Stimulated activated naive CD4-positive, alpha-beta T cell treated with Interleukin-2 at 50 U/mL for 16 hours (primary cell): ENCODE data around the gene ALDOA.
A peak's percentile ranks its signal among the peaks of the same experiment; 100 is the strongest.

Experiments
- DNase-seq: peaks from one replicate; lab custom pipeline; 2025; lab: John Stamatoyannopoulos, UW

Gene ALDOA

DNA sequence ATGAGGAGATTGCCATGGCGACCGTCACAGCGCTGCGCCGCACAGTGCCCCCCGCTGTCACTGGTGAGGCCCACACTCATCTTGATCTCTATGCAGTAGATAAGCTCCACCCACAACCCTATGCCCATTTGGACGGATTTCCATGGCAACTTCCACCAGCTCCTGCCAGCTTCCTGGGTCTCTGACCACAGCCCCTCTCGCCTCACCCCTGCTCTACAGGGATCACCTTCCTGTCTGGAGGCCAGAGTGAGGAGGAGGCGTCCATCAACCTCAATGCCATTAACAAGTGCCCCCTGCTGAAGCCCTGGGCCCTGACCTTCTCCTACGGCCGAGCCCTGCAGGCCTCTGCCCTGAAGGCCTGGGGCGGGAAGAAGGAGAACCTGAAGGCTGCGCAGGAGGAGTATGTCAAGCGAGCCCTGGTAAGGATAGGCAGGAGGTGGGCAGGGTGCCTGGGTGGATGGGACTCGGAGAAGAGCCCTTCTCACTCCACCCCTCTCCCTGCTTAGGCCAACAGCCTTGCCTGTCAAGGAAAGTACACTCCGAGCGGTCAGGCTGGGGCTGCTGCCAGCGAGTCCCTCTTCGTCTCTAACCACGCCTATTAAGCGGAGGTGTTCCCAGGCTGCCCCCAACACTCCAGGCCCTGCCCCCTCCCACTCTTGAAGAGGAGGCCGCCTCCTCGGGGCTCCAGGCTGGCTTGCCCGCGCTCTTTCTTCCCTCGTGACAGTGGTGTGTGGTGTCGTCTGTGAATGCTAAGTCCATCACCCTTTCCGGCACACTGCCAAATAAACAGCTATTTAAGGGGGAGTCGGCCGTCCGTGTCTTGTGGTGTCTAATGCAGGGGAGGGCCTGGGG is 4.3 kb downstream of the ALDOA start:
- DNase-seq, result no peak

DNA sequence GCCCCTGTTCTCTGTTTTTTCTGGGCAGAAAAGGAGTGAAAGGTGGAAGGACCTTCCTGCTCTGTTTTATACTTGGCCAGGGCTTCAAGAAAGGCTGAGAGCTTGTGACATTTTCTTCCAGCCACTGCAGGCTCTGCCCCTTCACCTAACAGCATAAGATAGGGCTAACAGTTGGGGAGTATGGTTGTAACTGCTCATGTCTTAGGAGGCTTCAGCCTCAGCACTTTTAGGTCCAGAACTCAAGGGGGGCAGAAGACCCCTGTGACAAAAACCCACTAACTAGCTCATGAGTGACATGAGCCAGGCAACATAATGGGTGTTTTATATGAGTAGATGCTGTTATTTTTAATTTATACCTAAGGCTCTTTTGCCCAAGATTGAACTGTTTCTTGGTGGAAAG is 4.9 kb downstream of the ALDOA start:
- DNase-seq, result no peak

DNA sequence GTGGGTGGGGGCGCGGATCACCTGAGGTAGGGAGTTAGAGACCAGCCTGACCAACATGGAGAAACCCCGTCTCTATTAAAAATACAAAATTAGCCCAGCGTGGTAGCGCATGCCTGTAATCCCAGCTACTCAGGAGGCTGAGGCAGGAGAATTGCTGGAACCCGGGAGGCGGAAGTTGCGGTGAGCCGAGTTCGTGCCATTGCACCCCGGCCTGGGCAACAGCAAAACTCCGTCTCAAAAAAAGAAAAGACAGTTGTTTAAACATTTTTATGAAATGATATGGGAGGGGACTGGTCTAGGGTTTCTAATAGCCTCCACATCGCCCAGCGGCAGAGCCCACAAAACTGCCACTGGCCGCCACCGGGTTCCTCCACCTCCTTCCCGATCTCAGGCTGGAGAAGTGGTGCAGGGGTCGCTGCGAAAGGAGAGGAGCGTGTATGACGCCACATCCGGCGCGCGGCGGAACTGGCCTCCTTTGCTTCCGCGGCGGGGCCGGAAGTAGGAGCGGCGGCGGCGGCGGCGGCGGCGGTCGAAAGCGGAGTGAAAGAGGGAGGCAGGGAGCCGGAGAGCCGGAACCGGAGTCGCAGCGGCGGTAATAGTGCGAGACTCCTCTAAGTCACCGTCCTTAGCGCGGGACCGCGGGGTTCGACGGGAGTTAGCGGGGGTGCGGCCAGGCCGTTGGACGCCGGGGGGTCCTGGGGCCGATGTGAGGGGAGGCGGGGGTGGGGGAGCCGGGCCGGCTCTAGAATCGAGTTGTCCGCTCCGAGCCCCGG is 10.1 kb downstream of the ALDOA start, which contains the start of gene PPP4C:
PPP4C (plus strand) TSS at position 492 of the 773 bp plus-strand sequence. CDS start 384 bp downstream, outside the sequence.
- DNase-seq, result peak; percentile 86

DNA sequence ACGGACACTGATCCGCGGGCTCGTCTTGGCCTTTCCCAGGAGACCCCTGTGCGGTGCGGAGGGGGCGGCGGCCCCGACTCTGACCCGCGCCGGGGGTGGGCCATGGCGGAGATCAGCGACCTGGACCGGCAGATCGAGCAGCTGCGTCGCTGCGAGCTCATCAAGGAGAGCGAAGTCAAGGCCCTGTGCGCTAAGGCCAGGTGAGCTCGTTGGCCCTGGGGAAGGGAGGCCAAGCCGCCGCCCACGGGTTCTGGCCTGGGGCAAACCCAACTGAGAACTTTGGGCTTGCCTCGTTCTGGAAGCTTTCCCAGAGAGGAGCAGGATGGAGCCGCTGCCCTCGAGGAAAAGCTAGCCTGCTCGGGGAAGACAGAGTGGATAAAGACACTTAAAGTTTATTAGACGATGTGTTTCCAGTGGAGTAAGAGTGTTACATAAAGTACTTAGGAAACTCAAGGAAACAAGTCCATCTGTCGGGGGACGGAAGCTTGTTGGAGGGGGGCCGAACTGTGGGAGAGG is 10.8 kb downstream of the ALDOA start:
- no peak for DNase-seq

DNA sequence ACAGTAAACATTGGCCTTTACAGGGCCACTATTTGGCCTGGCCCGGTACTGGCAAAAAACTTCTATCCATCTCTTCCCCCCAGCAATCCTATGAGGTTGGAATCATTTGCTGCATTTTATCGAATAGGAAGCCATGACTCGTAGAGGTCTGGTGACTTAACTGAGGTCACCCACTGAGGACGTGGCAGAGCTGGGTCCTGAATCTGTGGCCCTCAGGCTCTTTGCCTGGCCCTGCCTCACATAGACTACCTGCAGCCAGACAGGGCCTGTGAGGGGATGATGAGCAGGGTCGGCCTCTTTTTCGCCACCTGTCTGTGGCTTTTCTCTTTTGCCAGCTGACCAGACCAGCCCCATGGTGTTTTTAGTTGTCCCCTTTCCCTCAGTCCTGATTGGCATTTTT is 12.1 kb downstream of the ALDOA start:
- no peak for DNase-seq

DNA sequence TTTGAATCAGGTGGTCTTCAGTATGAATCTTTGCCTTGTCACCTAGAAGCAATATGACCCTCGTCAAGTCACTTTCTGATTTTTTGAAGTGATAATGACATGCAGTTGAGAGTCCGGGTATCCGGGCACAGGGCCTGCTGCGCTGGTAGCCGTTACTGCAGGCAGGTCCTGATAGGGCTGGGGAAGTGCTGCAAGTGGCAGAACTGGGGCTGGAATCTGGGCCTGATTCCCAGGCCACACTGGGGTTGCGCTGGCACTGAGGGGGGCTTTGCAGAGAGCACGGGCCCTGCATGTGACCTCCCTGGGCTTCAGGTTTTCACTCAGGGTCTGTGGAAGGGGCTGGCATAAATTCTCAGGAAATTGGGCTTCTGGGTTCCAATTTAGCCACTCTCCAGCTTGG is 13.2 kb downstream of the ALDOA start:
- DNase-seq, result no peak

DNA sequence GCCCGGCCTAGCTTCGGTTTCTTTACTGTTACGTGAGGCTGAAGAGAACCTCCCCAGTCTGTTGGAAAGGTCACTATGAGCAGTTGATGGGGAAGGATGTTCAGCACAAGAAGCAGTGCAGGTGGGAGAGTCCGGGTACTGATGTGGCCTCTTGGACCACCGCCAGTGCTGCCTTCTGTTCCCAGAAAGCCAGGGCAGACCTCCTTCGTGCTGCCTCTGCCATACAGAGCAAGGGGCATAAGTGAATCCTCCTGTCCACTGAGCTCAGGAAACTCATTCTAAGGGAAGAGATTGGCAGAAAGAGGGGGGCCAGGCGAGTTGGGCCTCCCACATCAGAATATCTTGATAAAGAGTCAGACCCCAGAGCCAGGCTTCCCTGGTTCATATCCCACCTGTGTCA is 13.9 kb downstream of the ALDOA start:
- DNase-seq, result no peak

DNA sequence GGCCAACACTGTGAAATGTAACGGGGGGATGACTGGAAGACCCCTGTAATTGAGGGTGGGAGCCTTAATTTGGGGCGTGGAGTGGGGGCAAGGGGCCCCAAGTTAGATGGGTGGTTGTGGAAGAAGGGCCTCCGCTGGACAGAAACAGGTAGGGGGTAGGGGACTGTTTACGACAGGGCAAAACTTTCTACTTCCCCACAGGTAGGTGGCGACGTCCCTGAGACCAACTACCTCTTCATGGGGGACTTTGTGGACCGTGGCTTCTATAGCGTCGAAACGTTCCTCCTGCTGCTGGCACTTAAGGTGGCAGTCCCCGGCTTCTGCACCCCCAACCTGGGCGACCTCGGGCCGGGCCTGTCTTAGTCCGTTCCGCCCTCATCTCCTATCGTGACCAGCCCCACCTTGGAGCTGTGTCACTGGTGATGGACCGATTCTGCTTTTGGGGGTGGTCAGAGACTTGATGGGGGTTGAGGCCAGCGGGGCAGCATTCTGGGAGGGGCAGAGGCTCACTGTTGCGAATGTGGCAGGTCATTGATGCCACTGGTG is 17.1 kb downstream of the ALDOA start:
- DNase-seq, result no peak

DNA sequence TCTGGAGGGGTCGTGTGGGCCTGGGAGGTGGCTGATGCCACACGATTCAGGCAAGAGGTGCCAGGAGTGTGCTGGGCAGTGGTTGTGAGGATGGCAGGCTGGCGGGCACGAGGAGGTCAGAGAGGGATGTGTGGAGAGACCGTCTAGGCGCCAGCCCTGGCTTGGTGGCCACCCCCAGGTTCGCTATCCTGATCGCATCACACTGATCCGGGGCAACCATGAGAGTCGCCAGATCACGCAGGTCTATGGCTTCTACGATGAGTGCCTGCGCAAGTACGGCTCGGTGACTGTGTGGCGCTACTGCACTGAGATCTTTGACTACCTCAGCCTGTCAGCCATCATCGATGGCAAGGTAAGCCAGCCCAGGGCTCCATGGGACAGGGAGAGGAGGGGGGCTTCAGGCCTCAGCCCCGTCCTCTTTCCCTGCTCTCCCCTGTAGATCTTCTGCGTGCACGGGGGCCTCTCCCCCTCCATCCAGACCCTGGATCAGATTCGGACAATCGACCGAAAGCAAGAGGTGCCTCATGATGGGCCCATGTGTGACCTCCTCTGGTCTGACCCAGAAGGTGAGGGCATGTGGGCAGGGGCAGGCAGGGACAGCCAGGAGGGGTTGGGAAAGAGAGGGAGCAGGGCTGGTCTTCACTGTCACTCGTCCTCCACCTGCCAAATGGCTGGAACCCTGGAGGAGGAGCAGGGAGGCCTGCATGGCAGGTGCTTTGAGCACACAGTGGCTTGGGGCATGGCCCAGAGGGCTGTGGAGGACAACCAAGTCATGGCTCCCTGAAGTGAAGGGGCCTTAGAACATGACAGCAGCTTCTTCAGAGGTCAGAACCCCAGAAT is 17.9 kb downstream of the ALDOA start:
- no peak for DNase-seq

DNA sequence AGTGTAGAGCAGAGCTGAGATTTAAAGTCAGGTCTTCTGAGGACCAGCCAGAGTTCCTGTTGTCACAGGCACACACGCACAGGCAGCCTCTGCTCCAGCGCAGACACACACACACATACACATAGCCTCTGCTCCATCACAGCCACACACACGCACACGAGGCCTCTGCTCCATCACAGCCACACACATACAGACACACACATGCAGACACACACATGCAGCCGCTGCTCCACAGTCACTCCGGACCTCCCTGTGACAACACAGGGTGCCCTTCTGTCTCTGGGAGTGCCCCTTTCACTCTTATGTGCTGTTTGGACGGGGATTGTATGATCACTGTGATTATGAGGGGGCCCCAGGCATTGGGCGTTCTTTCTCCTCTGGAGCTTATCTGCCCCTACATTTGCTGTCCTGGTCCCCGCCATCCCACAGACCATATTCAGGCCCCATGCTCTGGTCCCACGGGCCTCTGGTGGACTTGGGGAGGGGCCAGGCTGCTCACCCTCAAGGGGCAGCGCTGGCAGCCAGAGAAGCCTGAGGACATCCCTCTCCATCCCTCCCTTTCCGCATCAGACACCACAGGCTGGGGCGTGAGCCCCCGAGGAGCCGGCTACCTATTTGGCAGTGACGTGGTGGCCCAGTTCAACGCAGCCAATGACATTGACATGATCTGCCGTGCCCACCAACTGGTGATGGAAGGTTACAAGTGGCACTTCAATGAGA is 18.7 kb downstream of the ALDOA start:
- no peak for DNase-seq

DNA sequence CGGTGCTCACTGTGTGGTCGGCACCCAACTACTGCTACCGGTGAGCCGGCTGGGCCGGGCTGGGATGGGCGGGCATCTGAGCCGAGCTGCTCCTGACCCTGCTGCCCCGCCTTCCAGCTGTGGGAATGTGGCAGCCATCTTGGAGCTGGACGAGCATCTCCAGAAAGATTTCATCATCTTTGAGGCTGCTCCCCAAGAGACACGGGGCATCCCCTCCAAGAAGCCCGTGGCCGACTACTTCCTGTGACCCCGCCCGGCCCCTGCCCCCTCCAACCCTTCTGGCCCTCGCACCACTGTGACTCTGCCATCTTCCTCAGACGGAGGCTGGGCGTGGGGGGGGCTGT is 19.2 kb downstream of the ALDOA start:
- DNase-seq, result no peak

DNA sequence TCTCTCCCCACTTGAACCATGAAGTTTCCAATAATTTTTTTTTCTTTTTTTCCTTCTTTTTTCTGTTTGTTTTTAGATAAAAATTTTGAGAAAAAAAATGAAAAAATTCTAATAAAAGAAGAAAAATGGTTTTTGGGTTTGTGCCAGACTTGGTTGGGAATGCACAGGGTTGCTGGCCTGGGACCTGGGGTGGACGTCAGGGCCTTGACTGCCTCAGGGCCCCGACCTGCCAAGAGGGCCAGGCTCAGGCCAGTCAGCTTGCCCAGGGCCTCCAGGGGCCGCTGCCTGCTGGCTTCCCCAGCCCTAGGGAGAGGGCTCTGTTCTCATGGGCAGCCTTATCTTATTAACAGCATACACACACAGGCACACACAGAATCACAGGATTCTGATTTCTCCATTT is 19.7 kb downstream of the ALDOA start:
- no peak for DNase-seq

DNA sequence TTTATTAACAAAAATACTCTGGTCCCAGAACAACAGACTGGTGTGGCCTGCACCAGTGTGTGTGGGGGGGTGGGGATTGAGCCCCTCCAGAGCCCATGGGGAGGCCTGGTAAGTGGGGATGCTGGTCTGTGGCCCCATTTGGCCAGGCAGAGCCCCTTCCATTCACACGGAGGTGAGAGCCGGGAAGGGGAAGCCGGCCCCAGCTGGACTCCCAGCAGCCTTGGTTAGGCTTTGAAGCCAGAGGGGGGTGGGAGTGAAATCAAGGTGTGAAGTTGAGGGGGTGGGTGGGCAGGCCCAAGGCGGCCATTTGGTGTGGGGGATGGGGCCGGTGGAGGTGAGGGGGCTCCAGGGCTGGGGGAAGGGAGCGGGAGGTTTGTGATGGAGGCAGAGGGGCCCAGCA is 20.3 kb downstream of the ALDOA start:
- DNase-seq, result no peak

DNA sequence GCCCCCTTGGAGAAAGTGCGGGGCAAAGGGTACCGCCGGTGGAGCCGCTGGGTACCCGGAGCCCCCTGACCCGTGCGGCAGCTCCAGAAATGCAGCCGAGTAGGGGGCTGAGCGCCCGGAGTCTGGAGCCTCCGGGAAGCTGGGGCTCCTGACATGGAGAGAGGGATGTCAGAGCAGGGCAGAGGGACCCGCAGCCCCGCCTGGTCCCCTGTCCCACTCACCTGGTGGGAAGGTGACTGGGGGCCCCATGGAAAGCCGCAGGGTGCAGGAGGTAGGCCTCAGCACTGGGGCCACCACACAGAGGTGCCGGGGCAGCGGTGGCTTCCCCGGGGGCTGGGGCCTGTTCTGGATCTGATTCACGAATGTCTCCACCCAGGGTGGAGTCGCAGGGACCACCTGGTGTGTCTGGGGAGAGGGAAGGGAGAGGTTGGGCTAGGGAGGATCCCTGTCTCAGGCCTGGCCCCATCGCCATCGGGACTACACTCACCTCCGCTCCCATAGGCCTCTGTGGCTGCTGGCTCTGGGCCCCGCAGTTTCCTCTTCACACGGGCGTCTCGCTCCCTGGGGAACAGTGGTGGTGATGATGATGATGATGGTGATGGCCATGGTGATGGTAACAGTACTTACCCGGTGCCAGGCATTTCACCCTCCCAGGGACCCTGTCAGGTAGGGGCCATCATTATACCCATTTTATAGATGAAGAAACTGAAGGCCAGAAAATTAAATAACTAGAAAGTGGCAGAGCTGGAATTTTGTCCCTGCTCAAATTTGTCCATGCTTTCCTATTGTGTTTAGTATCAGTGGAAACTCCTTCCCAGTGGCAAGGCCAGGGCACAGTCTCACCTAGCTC is 21.0 kb downstream of the ALDOA start:
- no peak for DNase-seq

DNA sequence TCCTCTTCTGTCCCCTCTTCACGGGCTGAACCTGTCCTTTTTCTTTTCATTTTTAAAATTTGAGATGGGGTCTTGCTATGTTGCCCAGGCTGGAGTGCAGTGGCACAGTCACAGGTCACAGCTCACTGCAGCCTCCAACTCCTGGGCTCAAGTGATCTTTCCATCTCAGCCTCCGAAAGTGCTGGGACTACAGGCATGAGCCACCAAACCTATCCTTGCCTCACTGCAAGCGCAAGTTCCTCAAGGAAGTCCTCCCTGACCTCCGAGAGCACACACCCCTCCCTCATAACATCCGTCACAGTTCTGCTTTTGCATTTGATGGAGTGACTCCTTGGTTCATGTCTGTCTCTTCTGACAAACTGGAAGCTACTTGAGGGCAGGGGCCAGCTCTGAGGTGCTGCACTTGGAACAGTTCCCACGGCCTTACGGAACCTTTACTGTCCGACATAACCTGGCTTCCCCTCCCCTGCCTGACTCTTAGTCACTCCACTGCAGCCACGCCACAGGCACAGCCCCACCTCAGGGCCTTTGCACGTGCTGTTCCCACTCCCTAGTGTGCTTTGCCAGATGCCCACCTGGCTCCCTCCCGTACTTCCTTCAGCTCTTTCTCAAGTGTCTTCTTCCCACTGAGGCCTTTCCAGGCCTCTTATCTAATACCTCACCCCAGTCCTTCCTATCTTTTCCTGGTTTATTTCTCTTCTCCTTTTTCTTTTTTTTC is 21.8 kb downstream of the ALDOA start:
- no peak for DNase-seq

DNA sequence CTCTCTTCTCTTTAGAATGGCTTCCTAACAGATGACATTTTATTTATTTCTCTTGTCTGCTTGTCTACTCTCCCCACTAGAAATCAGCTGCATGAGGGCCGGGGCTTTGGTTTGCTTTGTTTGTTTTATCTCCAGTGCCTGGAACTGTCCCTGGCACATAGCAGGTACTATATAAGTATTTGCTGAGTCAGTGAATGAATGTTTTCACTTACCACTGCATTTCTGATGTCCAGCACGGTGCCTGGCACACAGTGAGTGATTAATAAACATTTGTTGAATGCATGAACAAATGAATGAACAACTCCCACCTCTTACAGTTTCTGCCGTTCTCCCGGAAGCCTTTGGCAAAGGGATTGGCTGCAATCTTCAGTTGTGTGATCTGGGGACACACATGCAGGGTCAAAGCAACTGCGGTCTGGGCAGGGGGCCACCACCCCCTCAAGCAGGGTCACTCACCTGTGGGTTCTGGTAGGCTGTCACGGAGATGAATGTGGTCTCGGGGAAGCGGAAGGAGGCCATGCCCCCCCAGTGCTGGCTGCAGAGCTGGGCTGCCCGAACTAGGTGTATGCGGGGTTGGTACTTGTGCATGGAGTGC is 22.8 kb downstream of the ALDOA start:
- DNase-seq, result no peak

DNA sequence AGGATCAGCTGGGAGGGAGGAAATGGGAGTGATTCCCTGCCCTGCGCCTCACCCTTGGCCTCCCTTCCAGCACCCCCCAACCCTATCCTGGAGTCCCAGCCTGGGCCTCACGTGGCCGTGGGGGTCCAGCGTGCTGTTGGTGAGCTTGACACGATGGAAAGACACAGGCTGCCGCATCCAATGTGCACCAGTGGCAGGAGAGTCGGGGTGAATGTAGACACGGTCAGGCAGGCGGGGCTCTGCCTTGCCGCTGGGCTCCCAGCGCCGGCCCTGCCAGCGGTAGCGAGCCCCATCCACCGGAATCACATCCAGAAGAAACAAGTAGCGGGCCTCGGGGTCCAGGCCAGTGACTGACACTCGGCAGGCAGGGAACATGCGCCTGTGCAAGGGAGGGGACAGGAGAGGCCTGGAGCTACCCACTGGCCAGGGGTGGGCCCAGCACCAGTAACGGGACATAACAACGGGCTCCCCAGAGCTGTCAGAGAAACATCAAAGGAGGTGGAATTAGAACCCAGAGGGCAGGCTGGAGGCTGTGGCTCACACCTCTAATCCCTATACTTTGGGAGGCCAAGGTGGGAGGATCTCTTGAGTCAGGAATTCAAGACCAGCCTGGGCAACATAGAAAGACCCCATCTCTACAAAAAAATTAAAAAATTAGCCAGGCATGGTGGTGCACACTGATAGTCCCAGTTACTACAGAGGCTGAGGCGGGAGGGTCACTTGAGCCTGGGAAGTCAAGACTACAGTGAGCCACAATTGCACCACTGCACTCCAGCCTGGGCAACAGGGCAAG is 23.5 kb downstream of the ALDOA start:
- DNase-seq, result no peak

DNA sequence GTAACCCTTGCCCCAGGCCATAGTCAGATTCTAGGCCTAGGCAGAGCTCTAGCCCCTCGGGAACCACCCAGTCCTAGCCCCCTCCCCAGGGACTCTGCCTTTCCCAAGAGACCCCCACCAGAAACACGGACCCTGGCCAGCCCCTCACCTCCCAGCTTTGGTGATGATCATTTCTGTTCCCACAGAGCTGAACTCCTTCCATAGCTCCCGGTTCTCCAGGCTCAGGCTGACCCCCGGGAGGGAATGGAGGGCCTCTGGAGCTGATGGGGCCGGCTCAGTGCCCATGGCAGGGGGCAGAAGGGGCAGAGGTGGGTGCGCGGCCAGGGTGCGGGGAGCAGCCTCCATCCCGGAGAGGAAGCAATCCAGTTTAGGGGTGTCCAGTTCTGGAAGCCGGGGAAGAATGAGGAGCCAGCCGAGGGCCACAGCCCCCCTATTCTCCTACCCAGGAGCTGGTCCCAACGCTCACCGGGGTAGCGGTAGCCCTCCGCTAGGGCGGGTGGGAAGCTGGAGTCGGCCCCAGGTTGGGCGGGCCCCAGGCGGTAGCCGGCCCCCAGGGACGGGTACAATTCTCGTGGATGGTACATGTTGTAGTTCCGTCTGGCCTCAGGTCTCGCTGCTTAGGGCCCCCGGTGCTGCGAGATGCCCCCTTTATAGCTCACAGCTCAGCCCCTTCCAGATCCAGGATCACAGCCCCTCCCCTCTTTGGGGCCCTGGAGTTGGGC is 25.2 kb downstream of the ALDOA start:
- DNase-seq, result no peak
